B cell (primary cell): ENCODE results near the gene HBA2. TPM values are rescaled to one million over a fixed set of nuclear protein-coding genes. Genes with fewer than 3 reads are reported as not detected.
A peak's percentile ranks its signal among the peaks of the same experiment; 100 is the strongest.

Experiments
- ATAC-seq: fragments of 200-7000 bp; cut with Tn5 transposase; one replicate; pipeline ENCODE4 v1.10.0; 2021; ENCODE audit warnings: low read depth, mild to moderate bottlenecking, moderate number of reproducible peaks, moderate library complexity
- CTCF ChIA-PET: fragments of 350-600 bp; sonication (Branson Sonifier 250); formaldehyde crosslinking; loops from one replicate; lab custom pipeline; 2021; ENCODE audit warnings: antibody characterized with exemption, inconsistent platforms; lab: Charles Lee
- POLR2A ChIA-PET: fragments of 350-600 bp; sonication (Branson Sonifier 250); formaldehyde crosslinking; loops from one replicate; lab custom pipeline; 2021; ENCODE audit warnings: antibody characterized with exemption; lab: Charles Lee
- DNase-seq: peaks from one replicate; pipeline ENCODE4 v3.0.0; 2013
- H2AFZ ChIP-seq: 2 replicates; pipeline ENCODE4 v1.6.1; 2012; ENCODE audit warnings: mild to moderate bottlenecking, low read depth, low read length; ENCODE audit not compliant: insufficient read depth, poor library complexity, severe bottlenecking
- H3K27ac ChIP-seq, 2 donors: 1 replicate in 1 of 2; 2 replicates in 1 of 2; pipeline ENCODE4 v1.5.1; 2012 to 2013; ENCODE audit warnings: low read length in 2 of 2, mild to moderate bottlenecking in 2 of 2, moderate library complexity in 1 of 2
- H3K27me3 ChIP-seq, 4 experiments: fragments of 200-600 bp in 1 of 4; sonication (generic) in 1 of 4; replicated peaks in 1 of 4; 1 replicate in 2 of 4; 2 replicates in 2 of 4; pipeline versions ENCODE4 v1.6.1 to v1.7.0; 2013 to 2016; ENCODE audit warnings: low read length in 3 of 4, mild to moderate bottlenecking in 2 of 4, mixed read lengths in 1 of 4, moderate library complexity in 1 of 4; ENCODE audit not compliant: insufficient read depth in 4 of 4, control insufficient read depth in 3 of 4; ENCODE audit errors: control extremely low read depth in 1 of 4
- H3K36me3 ChIP-seq, 2 experiments: replicated peaks in 1 of 2; 1 replicate in 1 of 2; 2 replicates in 1 of 2; pipeline versions ENCODE4 v1.6.1 to v1.7.1; 2013; ENCODE audit warnings: low read length in 1 of 2; ENCODE audit not compliant: insufficient read depth in 2 of 2, control insufficient read depth in 1 of 2; ENCODE audit errors: control extremely low read depth in 1 of 2, extremely low read depth in 1 of 2
- H3K4me1 ChIP-seq, 2 donors: fragments of 200-600 bp in 1 of 2; sonication (generic) in 1 of 2; 1 replicate in 1 of 2; 2 replicates in 1 of 2; pipeline versions ENCODE4 v1.5.1 to v1.6.1; 2013 to 2017; ENCODE audit warnings: low read length in 2 of 2; ENCODE audit not compliant: control insufficient read depth in 2 of 2, insufficient read depth in 2 of 2
- H3K4me2 ChIP-seq: replicated peaks from 2 replicates; pipeline ENCODE3; 2012; ENCODE audit warnings: mild to moderate bottlenecking, low read depth, low read length; ENCODE audit not compliant: poor library complexity, severe bottlenecking
- H3K4me3 ChIP-seq, 5 experiments: fragments of 200-600 bp in 1 of 5; sonication (generic) in 1 of 5; 1 replicate in 3 of 5; 2 replicates in 2 of 5; pipeline versions ENCODE4 v1.5.1 to v1.7.0; 2011 to 2016; ENCODE audit warnings: low read length in 4 of 5, mild to moderate bottlenecking in 4 of 5, low read depth in 2 of 5, control low read depth in 1 of 5, moderate library complexity in 1 of 5; ENCODE audit not compliant: insufficient read depth in 1 of 5; ENCODE audit errors: control extremely low read depth in 1 of 5, extremely low read depth in 1 of 5
- H3K79me2 ChIP-seq: fragments of 200-600 bp; sonication (generic); one replicate; pipeline ENCODE4 v1.6.0; 2016; ENCODE audit warnings: low read length; ENCODE audit not compliant: control insufficient read depth, insufficient read depth
- H3K9ac ChIP-seq: fragments of 200-600 bp; sonication (generic); 2 replicates; pipeline ENCODE4 v1.6.1; 2017; ENCODE audit warnings: mild to moderate bottlenecking, low read length, moderate library complexity
- H3K9me3 ChIP-seq, 3 donors: one replicate each; pipeline versions ENCODE4 v1.6.1 to v1.7.1; 2013; ENCODE audit warnings: low read length in 2 of 3; ENCODE audit not compliant: control insufficient read depth in 2 of 3, insufficient read depth in 1 of 3; ENCODE audit errors: control extremely low read depth in 1 of 3
- H4K20me1 ChIP-seq: 2 replicates; pipeline ENCODE4 v1.6.0; 2012; ENCODE audit warnings: mild to moderate bottlenecking, low read length; ENCODE audit not compliant: insufficient read depth, control insufficient read depth, poor library complexity, severe bottlenecking
- H3K27ac Mint-ChIP-seq: one replicate; pipeline ENCODE4 v1.8.0; 2021; ENCODE audit warnings: mixed read lengths
- H3K27me3 Mint-ChIP-seq: one replicate; pipeline ENCODE4 v1.8.0; 2021; ENCODE audit warnings: mixed read lengths
- H3K4me1 Mint-ChIP-seq: one replicate; pipeline ENCODE4 v1.8.0; 2021; ENCODE audit warnings: mixed read lengths
- H3K4me3 Mint-ChIP-seq: one replicate; pipeline ENCODE4 v1.8.0; 2021; ENCODE audit warnings: mixed read lengths
- H3K9me3 Mint-ChIP-seq: one replicate; pipeline ENCODE4 v1.8.0; 2022; ENCODE audit warnings: mixed read lengths; ENCODE audit not compliant: insufficient read depth
- EZH2 ChIP-seq: IDR thresholded peaks from 2 replicates; pipeline ENCODE4 v1.6.1; 2012; ENCODE audit warnings: borderline replicate concordance, low read depth, mild to moderate bottlenecking, moderate library complexity, low read length; ENCODE audit not compliant: insufficient read depth, poor library complexity, severe bottlenecking
- WGBS: methylation state at CpG from one replicate; pipeline ENCODE4 v1.1.5; 2013; ENCODE audit warnings: missing lambda C conversion rate; ENCODE audit not compliant: insufficient coverage; 5-methylcytosine and 5-hydroxymethylcytosine counted together
- intact Hi-C: fragments of 100-400 bp; cut with micrococcal nuclease; formaldehyde crosslinking; loops from one replicate; pipeline ENCODE4 v1.10.0; 2022
- polyA plus RNA-seq: library from polyadenylated mRNA; depleted of rRNA; stranded (reverse); fragments of >200 nt; gene quantifications from 2 replicates; pipeline ENCODE4 v1.2.3, GENCODE V29; 2012
- total RNA-seq, 2 donors: library from RNA; stranded (reverse); fragments of 120-200 nt in 1 of 2; gene quantifications; 1 replicate in 1 of 2; 2 replicates in 1 of 2; pipeline versions ENCODE4 v1.2.3 to v1.2.4, GENCODE V29; 2013 to 2022
- TF ChIP-seq, protein P1 (sequence below): fragments of 200-600 bp; IDR thresholded peaks from one replicate; pipeline ENCODE4 v1.8.0; 2022; ENCODE audit warnings: antibody characterized with exemption, mild to moderate bottlenecking

Gene HBA2
- total and polyA plus RNA-seq, 2 donors (not counting 1 experiment from before 2014, with no cell fraction given), result 75.6 to 179 TPM

DNA sequence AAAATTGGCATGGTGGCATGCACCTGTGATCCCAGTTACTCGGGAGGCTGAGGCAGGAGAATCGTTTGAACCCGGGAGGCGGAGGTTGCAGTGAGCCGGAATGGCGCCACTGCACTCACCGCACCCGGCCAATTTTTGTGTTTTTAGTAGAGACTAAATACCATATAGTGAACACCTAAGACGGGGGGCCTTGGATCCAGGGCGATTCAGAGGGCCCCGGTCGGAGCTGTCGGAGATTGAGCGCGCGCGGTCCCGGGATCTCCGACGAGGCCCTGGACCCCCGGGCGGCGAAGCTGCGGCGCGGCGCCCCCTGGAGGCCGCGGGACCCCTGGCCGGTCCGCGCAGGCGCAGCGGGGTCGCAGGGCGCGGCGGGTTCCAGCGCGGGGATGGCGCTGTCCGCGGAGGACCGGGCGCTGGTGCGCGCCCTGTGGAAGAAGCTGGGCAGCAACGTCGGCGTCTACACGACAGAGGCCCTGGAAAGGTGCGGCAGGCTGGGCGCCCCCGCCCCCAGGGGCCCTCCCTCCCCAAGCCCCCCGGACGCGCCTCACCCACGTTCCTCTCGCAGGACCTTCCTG, 7.5 kb downstream of the HBA2 start, which contains the start of gene HBQ1:
HBQ1 (plus strand) TSS at position 359 of the 575 bp plus-strand sequence; CDS start at position 387, 28 bp downstream.
- DNase-seq, result peak; percentile 54
- TF ChIP-seq EZH2, result no peak
- TF ChIP-seq, protein P1, sequence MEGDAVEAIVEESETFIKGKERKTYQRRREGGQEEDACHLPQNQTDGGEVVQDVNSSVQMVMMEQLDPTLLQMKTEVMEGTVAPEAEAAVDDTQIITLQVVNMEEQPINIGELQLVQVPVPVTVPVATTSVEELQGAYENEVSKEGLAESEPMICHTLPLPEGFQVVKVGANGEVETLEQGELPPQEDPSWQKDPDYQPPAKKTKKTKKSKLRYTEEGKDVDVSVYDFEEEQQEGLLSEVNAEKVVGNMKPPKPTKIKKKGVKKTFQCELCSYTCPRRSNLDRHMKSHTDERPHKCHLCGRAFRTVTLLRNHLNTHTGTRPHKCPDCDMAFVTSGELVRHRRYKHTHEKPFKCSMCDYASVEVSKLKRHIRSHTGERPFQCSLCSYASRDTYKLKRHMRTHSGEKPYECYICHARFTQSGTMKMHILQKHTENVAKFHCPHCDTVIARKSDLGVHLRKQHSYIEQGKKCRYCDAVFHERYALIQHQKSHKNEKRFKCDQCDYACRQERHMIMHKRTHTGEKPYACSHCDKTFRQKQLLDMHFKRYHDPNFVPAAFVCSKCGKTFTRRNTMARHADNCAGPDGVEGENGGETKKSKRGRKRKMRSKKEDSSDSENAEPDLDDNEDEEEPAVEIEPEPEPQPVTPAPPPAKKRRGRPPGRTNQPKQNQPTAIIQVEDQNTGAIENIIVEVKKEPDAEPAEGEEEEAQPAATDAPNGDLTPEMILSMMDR, result peak; percentile 63
- H3K4me1 ChIP-seq, result peaks cover 14 to 22% of the 10 kb centered on the region in 2 donors
- peaks cover 0 to 43% (median 25%) of the 10 kb centered on the region in 4 experiments for H3K27me3 ChIP-seq
- 6% methylated on average over 48 of the region's 59 CpGs for WGBS
- no peaks in the 10 kb centered on the region for H3K9me3 Mint-ChIP-seq
- no peaks in the 10 kb centered on the region for H3K36me3 ChIP-seq
- no peaks in the 10 kb centered on the region for H4K20me1 ChIP-seq
- peak within 1 kb of the TSS in 4 of 5 experiments; percentile 23 to 46 (median 38) for H3K4me3 ChIP-seq
- peak within 1 kb of the TSS; percentile 45 for H3K4me3 Mint-ChIP-seq
- H3K27me3 Mint-ChIP-seq, result peaks cover 24% of the 10 kb centered on the region
- H3K27ac ChIP-seq, result no peak within 1 kb of the TSS
- peaks cover 17% of the 10 kb centered on the region for H3K4me1 Mint-ChIP-seq
- no peak for ATAC-seq
- peak within 1 kb of the TSS; percentile 94 for H3K4me2 ChIP-seq
- ChIA-PET POLR2A (interaction anchor here (0.6 kb wide), 2 partner anchors 20 to 21 kb away, joined by 5 to 13 read pairs; no protein-coding TSS in a partner anchor), CTCF (interaction anchor here (0.8 to 4.1 kb wide), 4 partner anchors 63 to 115 kb away, joined by 3 to 34 read pairs (median 12); no protein-coding TSS in a partner anchor)
- peaks cover 0 to 4% (median 0%) of the 10 kb centered on the region in 3 donors for H3K9me3 ChIP-seq
- H3K9ac ChIP-seq, result peak within 1 kb of the TSS; percentile 58
- H3K27ac Mint-ChIP-seq, result no peak within 1 kb of the TSS
- no peaks in the 10 kb centered on the region for H3K79me2 ChIP-seq
- intact Hi-C loops, result loop anchor here (2.0 kb wide), 1 partner anchor 41 kb away; the partner anchor contains the start of gene NPRL3
- peak within 1 kb of the TSS; percentile 70 for H2AFZ ChIP-seq
